ENCODE results near the gene ATRIP. TPM values are rescaled to one million over a fixed set of nuclear protein-coding genes. Genes with fewer than 3 reads are reported as not detected.

Gene ATRIP
- total and polyA plus RNA-seq, 7 donors: 1.8 to 9.4 (median 5.1) TPM

DNA sequence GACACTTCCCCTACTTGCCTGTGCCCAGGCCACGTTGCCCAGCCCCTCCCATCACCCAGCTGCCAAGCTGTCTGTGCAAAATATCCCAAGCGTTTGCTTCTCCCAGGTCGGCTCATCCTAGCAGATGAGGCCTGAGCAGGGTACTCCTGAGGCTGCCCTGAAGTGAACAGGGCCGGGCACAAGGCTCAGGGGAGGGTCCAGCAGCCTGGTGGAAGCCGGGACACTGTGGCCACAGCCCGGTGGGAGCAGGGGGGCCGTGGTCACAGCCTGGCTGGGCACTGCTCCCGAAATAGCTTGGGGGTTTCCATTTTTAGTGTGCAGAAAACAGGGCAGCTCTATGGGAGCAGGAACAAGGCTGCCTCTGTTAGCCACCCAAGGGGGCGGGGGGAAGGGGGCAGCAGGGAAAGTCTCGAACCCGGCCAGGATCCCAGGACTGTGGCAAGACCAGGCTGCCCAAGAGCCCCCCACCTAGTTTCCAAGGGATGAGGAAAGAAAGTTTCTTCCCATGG lies 20.1 kb upstream of the ATRIP start:
- H3K27me3 ChIP-seq: no peaks in the 10 kb centered on the region
- peaks cover 2 to 84% (median 80%) of the 10 kb centered on the region in 4 donors for H3K4me1 ChIP-seq
- intact Hi-C loops (cut with DNase I): no loop called here
- 36 to 63% methylated on average over 11 of the region's 11 CpGs for WGBS, 2 donors
- peaks cover 0 to 12% (median 2%) of the 10 kb centered on the region in 4 donors for H3K36me3 ChIP-seq
- TF ChIP-seq POLR2AphosphoS5 (IDR thresholded peaks at IDR 0.05) (peak in 3 of 4 donors; percentile 53 to 78 (median 57)), POLR2A (IDR thresholded peaks at IDR 0.05) (no peak)
- H3K27ac ChIP-seq: peak overlapping the region; percentile 92 to 96 (median 93)
- H3K9me3 ChIP-seq: no peaks in the 10 kb centered on the region
- DNase-seq: peak; percentile 79
- peak overlapping the region in 3 of 4 donors; percentile 66 to 93 (median 87) for H3K4me3 ChIP-seq

DNA sequence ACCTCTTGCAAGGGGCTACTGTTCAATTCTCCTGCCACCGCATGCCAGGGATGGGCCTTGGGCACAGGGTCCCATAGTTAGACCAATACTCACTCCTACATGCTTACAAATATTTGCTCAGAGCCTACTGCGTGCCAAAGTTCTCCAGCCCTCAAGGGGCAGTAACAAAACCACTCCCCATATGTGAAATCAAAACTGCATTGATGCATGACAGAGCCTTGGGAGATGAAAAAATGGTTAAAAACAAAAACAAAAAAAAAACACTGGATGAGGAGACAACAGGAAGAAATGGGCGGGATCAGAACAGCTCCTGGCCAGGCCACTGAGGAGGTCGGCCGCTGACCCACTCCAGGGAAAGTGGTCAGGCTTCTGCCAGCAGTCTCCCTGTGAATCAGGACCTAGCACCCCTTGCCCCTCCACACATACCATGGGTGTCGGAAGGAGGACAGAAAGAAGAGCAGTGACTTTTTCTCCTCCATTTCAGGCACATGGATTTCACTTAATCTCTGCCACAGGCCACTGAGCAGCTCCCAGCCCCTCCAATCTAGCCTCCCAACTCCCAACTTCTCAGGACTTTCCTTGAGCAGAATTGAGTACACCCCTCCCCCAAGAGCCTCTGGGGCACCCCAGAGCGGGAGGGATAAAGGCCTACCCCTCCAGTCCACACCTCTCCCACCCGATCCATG lies 19.4 kb upstream of the ATRIP start:
- H3K27me3 ChIP-seq: no peaks in the 10 kb centered on the region
- H3K4me3 ChIP-seq: peak overlapping the region; percentile 63 to 93 (median 76)
- intact Hi-C loops (cut with DNase I): no loop called here
- H3K27ac ChIP-seq: peak overlapping the region; percentile 92 to 96 (median 93)
- WGBS, 2 donors: 24 to 61% methylated on average over 8 of the region's 8 CpGs
- peaks cover 2 to 79% (median 76%) of the 10 kb centered on the region in 4 donors for H3K4me1 ChIP-seq
- H3K36me3 ChIP-seq: peaks cover 0 to 16% (median under 1%) of the 10 kb centered on the region in 4 donors
- H3K9me3 ChIP-seq: no peaks in the 10 kb centered on the region
- TF ChIP-seq, protein P1, sequence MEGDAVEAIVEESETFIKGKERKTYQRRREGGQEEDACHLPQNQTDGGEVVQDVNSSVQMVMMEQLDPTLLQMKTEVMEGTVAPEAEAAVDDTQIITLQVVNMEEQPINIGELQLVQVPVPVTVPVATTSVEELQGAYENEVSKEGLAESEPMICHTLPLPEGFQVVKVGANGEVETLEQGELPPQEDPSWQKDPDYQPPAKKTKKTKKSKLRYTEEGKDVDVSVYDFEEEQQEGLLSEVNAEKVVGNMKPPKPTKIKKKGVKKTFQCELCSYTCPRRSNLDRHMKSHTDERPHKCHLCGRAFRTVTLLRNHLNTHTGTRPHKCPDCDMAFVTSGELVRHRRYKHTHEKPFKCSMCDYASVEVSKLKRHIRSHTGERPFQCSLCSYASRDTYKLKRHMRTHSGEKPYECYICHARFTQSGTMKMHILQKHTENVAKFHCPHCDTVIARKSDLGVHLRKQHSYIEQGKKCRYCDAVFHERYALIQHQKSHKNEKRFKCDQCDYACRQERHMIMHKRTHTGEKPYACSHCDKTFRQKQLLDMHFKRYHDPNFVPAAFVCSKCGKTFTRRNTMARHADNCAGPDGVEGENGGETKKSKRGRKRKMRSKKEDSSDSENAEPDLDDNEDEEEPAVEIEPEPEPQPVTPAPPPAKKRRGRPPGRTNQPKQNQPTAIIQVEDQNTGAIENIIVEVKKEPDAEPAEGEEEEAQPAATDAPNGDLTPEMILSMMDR (IDR thresholded peaks at IDR 0.05): no peak
- TF ChIP-seq EP300 (IDR thresholded peaks at IDR 0.05) (no peak), POLR2AphosphoS5 (IDR thresholded peaks at IDR 0.05) (no peak), POLR2A (IDR thresholded peaks at IDR 0.05) (no peak)
- DNase-seq: no peak

DNA sequence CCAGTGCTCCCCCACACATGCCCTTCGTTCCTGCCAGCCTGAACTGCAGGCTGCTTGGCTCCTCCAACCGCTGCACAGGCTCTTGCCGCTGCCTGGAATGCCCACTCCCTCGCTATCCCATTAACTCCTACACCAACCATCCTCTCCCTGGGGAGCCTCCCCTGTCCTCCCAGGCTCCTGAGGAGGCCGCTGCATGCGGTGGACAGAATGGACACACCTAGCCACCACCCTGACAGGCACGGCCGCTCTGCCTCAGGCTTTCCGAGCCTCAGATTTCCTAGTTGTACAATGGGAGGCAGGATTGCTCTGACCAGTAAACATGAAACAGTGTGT lies 18.9 kb upstream of the ATRIP start:
- peaks cover 0 to 21% (median under 1%) of the 10 kb centered on the region in 4 donors for H3K36me3 ChIP-seq
- no peak for TF ChIP-seq EP300 (IDR thresholded peaks at IDR 0.05)
- TF ChIP-seq POLR2AphosphoS5 (IDR thresholded peaks at IDR 0.05): peak in 1 of 4 donors; percentile 60
- no peak for TF ChIP-seq POLR2A (IDR thresholded peaks at IDR 0.05)
- H3K9me3 ChIP-seq: no peaks in the 10 kb centered on the region
- WGBS, 2 donors: 24 to 62% methylated on average over 9 of the region's 9 CpGs
- intact Hi-C loops (cut with DNase I): no loop called here
- no peak for DNase-seq
- peak overlapping the region; percentile 63 to 93 (median 76) for H3K4me3 ChIP-seq
- peak overlapping the region; percentile 92 to 96 (median 93) for H3K27ac ChIP-seq
- H3K27me3 ChIP-seq: no peaks in the 10 kb centered on the region
- H3K4me1 ChIP-seq: peaks cover 2 to 74% (median 71%) of the 10 kb centered on the region in 4 donors

DNA sequence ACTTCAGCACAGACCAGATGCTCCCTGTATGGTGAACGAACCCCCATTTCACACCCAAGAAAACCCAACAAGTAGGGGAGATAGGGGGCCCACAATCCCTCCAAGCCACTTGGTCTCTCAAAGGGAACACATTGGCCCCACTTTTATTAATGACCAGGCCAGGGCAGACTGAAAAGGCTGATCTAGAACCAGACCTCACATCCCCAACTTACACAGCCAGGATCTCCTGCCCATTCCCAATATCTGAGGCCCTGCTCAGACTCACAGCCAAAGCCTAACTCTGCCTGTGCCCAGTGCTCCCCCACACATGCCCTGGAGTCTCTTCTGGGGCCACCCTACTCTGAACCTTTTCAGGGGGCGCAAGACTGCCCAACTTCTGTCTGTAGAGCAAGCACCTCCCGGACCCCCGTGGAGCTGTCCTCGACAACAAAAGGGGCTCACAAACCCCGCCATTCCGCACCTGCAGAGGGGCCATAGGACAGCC lies 18.4 kb upstream of the ATRIP start:
- DNase-seq: peak; percentile 65
- Histone ChIP-seq H3K4me1 (peaks cover under 1 to 69% (median 66%) of the 10 kb centered on the region in 4 donors), H3K9me3 (no peaks in the 10 kb centered on the region), H3K4me3 (peak overlapping the region; percentile 63 to 93 (median 76)), H3K27me3 (no peaks in the 10 kb centered on the region), H3K36me3 (peaks cover 0 to 25% (median 3%) of the 10 kb centered on the region in 4 donors), H3K27ac (peak overlapping the region; percentile 92 to 96 (median 93))
- 12 to 62% methylated on average over 7 of the region's 7 CpGs for WGBS, 2 donors
- intact Hi-C loops (cut with DNase I): loop anchor here (2.0 kb wide), 1 partner anchor 25 kb away; no protein-coding TSS in a partner anchor
- TF ChIP-seq, protein P1 (IDR thresholded peaks at IDR 0.05): no peak
- no peak for TF ChIP-seq POLR2A (IDR thresholded peaks at IDR 0.05)
- no peak for TF ChIP-seq POLR2AphosphoS5 (IDR thresholded peaks at IDR 0.05)
- no peak for TF ChIP-seq EP300 (IDR thresholded peaks at IDR 0.05)

DNA sequence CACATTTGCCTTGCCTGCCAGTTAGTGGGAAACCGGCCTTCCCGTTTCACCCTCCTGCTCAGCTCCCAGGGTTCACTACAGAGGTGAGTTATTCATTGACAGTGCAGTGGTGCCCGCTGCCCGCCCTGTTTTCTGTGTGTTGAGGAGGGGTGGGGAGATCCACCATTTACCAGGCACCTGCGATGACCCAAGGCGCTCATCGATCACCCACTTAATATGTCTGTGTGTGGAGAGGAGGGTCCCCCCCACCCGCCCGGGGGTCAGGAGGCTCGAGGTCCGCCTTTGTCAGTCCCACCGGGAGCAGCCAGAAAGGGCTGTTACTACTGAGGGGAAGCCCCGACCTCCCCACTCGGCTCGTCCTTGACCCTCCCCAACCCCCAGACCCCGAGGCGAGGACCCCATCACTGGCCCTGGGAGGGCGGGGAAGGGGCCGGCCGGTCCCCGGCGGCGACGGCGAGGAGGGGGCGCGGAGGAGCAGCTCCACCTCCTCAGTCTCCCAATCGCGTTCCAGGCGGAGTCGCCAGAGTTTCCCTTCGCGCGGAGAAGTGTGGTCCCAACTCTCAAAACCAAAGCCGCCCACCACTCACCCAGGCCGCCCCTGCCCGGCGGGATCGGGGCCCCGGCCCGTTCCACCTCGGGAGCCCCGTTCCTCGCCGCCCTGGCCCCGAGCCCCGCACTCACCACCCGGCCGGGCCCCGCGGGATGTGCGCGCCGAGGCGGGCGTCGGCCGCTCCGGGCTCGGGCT lies 17.8 kb upstream of the ATRIP start:
- DNase-seq: peak; percentile 79
- peak overlapping the region; percentile 92 to 96 (median 93) for H3K27ac ChIP-seq
- peaks cover 0 to 23% (median 6%) of the 10 kb centered on the region in 4 donors for H3K36me3 ChIP-seq
- H3K4me3 ChIP-seq: peak overlapping the region; percentile 63 to 93 (median 76)
- WGBS, 2 donors: 1 to 6% methylated on average over 60 of the region's 60 CpGs
- peaks cover 0 to 66% (median 62%) of the 10 kb centered on the region in 4 donors for H3K4me1 ChIP-seq
- TF ChIP-seq POLR2AphosphoS5 (IDR thresholded peaks at IDR 0.05): peak; percentile 56 to 90 (median 74)
- TF ChIP-seq, protein P1 (IDR thresholded peaks at IDR 0.05): no peak
- TF ChIP-seq POLR2A (IDR thresholded peaks at IDR 0.05): peak; percentile 36 to 58
- no peaks in the 10 kb centered on the region for H3K9me3 ChIP-seq
- intact Hi-C loops (cut with DNase I): loop anchor here (2.0 kb wide), 1 partner anchor 26 kb away; no protein-coding TSS in a partner anchor
- no peaks in the 10 kb centered on the region for H3K27me3 ChIP-seq

Data from sigmoid colon (tissue), 7 donors.